Nucleus accumbens (tissue), 56 donors: ENCODE data around the gene TRUB1.
"Not testable (repeated sequence)": the region's sequence is repeated elsewhere in the genome, so short reads cannot be mapped to it uniquely, and the experiment has no call there.

Source experiments
- DNase-seq, 56 donors: peaks; one replicate each; lab custom pipeline; 2025; lab: John Stamatoyannopoulos, UW

The TRUB1 gene

DNA sequence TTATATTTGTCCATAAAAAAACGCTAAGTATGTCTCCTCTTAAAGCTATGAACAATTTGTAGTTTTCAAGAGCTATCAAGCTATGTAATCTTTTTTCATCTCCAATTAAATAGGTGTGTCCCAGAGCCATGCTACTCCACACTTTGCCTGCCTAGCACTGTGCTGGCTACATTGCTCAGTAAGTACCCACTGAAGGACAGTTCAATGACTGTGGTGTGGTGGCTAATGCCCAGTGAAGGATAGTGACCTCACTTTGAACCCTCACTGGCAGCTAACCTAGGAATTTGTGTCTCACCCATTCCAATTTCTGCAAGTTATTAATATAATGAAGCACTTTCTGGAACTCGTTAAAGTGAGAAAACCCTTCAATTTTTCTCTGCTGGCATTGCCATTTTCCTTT is 14.4 kb upstream of the TRUB1 start:
- no peak for DNase-seq

DNA sequence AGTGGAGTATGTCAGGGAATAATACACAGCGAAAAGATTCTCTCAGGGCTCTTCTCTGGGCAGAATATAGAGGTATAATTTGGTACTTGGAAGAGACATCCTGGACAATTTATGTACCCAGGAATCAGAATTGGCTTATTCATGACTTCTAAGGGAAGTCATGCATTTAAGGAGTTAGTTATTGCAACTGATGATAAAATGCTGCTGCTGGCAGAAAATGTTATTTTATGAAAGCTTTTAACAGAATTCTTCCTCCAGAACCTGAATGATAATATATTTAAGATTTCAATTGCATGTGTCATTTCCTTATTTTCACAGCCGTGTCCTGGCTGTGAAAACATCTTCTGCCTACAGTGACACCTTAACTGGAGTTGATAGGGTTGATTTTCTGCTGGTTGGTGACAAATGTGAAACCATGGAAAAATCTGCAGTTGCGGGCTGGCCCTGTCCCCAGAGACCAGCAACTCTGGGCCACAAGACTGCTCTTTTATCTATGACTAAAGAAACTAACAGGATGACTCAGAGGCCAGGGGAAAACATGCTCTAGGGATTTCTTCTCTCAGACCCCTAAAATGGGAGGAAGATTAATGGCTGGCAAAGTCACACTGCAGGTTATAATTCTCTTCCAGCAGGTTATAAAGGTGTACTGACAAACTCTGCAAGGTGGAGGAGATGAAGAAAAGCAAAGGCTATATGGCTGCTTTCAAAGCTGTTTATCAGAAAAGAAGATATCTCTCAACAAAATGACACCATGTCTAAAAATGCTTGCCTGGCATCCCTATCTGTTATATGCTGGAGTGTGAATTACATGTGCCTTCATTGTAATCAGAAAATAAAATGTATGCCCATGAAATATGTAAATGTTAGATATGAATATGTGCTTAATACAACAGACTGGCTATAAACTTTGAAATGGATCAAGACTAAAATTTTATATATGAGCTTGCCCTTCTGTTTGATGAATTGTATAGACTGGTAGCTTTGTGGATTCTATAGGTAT is 12.1 kb upstream of the TRUB1 start:
- DNase-seq, result no peak

DNA sequence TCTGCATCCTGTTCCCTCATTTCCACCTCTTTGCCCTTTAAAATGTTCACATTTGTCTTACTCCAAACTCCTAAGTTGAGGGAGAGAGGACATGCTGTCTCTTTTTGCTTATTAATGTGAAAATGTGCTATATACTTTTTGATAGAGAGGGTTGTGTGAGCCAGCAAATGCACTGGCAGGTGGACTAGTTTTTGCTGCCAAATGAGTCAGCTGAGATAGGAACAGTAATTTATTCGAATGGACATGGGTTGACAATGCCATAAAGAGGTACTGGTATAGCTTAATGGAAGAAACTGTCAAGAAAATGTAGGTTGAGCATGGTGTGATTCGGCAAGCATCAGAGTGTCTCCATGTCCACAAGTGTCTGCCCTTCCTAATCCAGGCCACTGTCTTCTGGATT is 9.2 kb upstream of the TRUB1 start:
- DNase-seq, result no peak

DNA sequence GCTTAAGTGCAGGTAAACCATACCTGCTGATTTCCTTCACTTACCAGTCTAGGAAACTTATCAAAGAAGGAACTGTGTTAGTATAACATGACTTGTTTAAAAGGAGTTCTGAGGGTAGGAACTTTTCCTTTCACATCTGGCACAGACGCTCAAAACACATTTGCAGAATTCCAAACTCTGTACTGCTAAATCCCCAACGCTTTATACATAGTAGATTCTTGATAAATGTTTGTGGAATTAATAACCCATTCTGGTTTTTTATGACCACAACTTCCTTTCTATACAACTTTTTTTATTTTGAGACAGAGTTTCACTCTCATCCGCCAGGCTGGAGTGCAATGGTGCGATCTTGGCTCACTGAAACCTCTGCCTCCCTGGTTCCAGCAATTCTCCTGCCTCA is 7.7 kb upstream of the TRUB1 start:
- no peak for DNase-seq

DNA sequence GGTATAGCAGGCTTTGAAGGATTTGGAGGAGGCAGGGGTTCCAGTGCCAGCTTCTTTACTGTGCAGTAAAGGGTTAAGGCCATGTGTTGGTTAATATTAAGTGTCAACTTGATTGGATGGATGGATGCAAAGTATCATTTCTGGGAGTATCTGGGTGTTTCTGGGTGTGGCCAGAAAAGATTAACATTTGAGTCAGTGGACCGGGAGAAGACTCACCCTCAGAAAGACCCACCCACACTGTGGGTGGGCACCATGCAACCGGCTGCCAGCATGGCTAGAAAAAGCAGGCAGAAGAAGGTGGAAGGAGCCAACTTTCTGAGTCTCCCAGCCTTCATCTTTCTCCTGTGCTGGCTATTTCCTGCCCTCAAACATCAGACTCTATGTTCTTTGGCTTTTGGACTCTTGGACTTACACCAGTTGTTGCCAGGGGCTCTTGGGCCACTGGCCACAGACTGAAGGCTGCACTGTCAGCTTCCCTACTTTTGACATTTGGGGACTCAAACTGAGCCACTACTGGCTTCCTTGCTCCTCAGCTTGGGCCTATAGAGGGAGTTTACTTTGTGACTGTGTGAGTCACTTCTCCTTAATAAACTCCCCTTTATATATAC is 6.8 kb upstream of the TRUB1 start:
- no peak for DNase-seq

DNA sequence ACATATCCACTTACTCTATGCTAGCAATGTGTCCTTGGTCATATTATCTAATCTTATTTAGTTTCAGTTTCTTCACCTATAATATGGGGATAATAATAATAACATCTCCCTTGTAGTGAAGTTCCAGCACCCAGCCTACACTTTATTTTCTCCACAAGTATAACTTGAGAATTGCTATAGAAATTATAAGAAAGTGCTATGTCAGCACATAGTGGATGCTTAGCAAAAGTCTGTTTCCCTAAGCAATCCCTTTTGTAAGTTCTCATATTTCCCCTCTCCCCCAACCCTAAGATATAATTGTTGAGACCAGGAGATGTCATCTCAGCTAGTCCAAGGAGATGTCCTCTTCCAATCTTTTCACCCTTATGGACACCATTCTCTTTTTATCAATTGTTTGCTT is 5.8 kb upstream of the TRUB1 start:
- no peak for DNase-seq

DNA sequence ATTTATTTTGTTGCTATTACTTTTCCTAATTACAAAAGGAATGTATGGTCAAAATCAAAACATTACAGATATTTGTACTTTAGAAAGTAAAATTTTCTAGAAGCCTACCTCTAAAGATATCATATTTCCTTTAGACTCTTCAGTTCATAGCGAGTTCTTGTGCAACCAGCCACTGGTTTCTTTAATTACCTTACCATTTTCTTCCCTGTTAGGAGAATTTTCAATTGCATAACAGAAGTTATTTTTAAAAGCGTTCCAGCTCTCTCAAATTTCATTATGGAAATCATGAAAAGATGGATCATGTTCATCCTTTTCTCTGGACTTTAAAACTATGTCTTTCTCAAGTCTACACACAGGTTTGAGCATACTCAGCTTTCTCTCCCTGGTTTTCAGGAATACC is 5.0 kb upstream of the TRUB1 start:
- DNase-seq, result no peak

DNA sequence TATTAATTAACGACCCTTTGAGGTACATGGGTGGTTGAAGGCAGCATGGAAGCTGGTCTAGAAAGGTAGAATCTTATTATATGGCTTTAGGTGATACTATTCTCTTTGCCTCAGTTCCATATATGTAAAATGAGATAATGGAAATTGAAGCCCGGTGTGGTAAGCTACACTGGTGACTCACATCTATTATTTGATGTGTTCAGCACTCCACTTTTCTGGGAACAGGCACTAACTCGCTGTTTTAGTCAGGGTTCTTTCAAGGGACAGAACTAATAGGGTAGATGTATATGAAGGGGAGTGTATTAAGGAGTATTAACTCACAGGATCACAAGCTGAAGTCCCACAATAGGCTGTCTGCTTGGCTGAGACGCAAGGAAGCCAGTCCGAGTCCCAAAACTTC is 4.4 kb upstream of the TRUB1 start:
- DNase-seq, result no peak

DNA sequence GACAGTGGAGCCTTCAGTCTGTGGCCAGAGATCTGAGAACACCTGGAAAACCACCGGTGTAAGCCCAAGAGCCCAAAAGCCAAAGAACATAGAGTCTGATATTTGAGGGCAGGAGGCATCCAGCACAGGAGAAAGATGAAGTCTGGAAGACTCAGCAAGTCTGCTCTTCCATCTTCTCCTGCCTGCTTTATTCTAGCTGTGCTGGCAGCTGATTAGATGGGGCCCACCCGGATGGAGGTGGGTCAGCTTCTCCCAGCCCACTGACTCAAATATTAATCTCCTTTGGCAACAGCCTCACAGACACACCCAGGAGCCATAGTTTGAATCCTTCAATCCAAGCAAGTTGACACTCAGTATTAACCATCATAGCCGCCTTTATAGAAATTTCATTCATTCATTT is 4.0 kb upstream of the TRUB1 start:
- DNase-seq, result not testable (repeated sequence)

DNA sequence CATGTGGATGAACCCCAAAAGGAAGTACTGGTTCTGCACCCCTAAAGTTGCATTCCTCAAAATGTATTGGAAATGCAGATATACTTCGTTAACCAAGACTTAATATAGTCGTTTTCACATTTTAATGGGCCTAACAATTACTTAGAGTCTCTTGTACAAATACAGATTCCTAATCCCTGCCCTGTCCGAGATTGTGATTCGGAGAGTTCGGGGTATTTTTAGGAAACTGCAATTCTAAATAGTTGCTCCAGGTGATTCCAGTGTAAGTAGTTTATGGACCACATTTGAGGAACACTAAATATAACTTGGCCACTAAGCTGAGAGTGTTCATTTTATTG is 830 bp downstream of the TRUB1 start:
- DNase-seq, result no peak

DNA sequence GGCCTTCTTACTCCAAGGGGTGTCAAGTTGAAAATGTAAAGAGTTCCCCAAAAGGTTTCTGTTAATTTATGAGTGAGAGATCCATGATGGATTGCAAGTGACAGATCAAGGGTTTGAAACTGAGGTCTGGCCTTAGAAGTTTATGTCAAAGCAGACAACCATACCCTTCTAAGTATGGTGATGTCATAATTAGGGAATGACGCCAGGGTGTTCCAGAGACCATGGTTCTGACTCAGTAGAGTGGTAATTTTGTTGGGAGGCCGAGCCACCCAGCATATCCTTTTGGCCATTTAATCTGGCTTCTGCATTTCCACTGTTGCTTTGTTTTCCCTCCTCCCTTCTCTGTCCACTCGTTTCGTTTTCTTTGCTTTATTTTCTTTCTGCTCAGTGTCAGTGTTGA is 2.7 kb downstream of the TRUB1 start:
- DNase-seq, result no peak

DNA sequence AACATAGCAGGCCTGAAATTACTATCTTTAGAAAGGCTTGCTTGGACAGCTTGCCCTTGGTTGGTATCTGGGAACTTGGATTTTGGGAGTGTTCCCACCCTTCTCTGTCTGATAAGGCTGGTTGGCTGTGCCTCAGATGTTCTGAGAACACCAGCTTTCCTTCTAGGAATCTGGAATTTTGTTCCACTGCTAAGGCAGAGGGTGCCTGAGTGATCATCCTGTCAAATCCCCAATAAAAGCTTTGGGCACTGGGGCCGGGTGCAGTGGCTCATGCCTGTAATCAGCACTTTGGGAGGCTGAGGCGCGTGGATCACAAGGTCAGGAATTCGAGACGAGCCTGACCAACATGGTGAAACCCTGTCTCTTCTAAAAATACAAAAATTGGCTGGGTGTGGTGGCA is 5.0 kb downstream of the TRUB1 start:
- no peak for DNase-seq

DNA sequence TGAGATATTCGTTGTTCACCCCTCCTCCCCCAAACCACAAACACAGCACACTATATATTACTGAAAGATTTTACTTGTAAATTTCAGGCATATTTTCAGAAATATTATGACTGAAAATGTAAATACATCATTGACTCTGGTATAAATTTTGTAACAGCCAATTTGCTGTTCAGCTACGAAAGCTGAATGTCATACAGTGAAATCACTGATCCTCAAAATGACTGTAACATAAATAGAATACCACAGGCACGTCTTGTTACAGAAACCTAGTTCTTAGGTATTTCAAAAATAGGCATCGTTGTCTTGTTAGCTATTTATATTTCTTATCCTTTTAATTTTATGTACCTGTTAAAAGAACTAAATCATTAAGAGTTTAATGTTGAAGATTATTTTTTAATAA is 15.1 kb downstream of the TRUB1 start:
- DNase-seq, result no peak

DNA sequence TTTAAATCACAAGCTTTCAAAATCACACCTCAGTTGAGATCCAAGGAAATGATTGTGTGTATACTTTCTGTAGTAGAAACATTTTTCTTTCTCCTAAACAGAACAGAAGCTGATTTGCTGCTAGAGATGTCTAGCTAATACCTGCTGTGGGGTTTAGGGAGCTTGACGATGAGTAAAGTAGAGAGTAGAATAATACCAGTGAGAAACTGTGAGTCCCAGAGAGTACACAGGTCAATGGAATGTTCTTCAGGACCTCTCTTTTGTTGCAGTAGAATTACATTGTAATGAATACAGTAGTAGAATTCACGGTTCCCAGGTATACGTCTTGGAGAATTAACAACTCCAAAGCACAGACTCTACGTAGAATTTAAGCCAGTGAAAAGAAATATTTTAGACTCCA is 18.0 kb downstream of the TRUB1 start:
- DNase-seq, result no peak

DNA sequence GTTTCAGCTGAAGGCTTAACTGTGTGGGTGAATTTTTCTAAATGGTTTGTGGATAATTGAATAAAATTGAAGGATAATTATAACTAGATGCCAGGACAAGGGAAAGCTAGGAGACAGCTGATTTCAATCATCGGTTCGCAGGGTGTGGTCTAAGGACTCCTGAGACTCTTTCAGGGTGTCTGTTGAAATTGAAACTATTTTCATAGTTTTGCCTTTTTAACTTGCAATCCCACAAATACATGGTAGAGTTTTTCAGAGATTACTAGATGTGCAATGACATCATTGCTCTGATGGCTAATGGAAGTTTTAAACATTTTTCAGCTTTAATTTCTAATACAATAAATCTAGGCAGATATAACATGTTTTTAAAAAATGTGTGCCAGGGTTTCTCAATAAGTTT is 18.5 kb downstream of the TRUB1 start:
- DNase-seq, result no peak

DNA sequence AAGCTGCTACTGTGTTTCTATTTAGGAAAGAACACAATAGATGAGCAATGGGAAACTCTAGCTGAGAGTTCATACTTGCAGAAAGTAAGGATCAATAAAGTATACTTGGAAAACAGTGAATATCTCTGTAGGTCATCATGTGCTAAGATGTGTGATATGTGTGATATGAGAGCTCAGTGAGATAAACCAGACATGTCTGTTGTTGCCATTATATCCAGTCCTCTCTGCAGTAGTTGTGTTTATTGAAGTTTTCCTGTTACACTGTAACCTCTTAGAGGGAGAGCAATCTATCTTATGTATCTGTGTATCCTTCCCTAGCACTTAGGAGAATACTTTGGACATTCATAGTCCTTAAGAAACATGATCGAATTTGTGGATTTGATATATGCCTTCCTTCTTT is 19.1 kb downstream of the TRUB1 start:
- DNase-seq, result no peak

DNA sequence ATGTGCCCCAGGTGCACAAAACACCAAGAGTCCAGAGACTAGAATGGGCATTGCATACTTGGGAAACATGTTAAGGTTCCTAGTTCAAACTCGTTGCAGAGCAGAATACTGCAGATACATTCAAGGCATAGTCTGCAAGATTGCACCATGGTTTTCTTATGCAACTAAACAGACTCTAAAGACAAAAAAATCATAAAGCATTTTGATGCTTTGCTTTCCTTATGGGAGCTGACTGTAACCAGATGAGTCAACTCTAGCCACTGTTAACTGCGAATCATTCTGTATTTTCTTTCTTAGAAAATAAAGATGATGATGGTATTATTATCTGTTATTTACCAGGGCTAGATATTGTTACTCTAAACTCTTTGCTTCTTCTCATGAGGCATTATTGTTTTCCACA is 19.7 kb downstream of the TRUB1 start:
- DNase-seq, result no peak

DNA sequence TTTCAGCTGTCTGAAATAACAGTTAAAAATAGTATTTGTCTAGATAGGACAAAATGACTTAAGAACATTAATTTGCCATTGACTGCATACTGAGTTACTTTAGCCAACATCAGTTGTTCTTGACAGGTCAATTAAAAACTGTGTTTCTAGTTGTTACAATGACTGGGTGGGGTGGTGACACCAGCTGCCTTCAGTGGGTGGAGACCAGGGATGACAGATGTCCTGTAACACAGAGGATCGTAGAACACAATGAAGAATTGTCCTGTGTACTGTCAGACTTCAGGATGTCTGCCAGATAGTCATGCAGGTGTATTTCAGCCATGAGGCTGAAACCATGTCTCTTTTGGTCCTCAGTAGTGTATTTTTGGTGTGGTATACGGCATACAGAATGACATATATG is 24.4 kb downstream of the TRUB1 start:
- no peak for DNase-seq

DNA sequence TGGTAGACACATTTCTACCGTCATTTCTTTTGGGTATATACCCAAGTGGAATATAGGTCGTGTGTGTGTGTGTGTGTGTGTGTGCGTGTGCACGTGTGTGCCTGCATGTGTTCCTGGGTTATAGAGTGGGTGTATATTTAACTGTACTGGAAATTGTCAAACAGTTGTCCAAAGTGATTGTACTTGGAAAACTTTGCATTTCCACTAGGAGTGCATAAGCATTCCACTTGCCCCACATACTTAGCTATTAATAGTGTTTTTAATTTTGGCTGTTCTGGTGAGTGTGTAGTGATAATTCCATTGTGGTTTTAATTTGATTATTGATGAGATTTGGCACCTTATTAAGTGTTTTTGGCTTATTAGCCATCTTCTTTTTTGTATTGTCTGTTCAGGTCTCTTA is 25.9 kb downstream of the TRUB1 start:
- no peak for DNase-seq

DNA sequence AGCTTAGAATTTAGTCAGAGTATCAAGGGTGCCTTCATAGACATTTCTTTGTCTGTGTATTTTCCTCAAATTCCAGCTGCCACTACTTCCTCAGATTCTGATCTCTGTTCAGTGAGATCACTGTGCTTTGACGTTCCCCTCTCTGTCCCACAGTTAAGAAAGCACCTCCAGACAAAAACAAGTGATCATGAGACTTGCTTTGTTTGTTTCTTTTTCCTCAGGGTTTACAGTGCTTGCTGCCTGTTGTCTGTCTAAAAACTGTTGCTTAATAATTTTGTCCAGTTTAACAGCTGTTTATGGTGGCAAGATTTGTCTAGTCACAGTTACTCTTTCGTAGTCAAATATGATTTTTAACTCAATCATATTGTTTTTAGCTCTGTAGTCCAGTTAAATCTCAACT is 29.1 kb downstream of the TRUB1 start:
- no peak for DNase-seq

DNA sequence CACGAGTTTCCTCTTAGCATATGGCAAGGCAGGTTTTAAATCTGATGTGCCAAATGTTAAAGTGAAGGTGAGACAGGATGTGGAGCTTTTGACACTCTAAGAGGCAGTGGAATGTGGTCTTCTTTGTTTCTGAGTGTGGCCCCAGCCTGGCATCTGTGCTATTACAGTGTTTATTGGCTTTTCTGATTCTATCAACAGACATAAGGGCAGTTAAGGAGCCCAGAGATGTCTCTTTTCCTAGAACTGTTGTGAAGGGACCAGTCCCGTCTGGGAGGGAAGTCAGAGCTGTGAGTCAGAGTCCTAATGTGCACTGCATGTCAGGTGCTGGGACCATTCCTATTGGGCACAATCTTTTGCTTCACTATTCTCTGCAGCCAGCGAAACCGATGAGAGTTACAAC is 32.5 kb downstream of the TRUB1 start:
- DNase-seq, result no peak

DNA sequence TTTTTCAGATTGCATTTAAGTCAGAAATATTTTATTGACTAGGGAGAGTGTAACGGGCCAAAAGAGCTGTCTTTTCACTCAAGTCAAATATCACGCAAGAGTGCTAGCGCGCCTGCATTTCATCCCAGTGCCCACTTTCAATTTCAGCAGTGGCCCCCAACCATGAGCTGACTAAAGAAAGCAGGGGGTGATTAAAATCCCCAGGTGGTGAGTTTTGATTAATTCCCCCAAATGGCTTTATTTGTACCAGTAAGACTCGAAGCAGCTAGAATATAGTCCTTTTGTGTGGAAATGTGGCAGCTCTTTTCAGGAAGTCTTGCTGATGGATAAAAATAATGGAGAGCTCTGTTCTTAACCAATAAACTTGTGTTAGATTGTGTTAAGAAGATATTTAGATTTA is 35.3 kb downstream of the TRUB1 start:
- DNase-seq, result peak in 1 of 56 donors; percentile 1
